IMR-90 (cell line): ENCODE data around the gene TANGO6.

ENCODE experiments used
- MAFK ChIP-seq: IDR thresholded peaks from 2 replicates; pipeline ENCODE4 v1.6.1; 2012; ENCODE audit warnings: low read depth, low read length, improper control_type of control experiment
- POLR2A ChIP-seq: IDR thresholded peaks from 2 replicates; pipeline ENCODE4 v1.6.1; 2012; ENCODE audit warnings: mild to moderate bottlenecking, low read depth, low read length
- TF ChIP-seq, protein P1 (sequence below): conservative IDR thresholded peaks from 2 replicates; pipeline ENCODE4 v1.5.1; 2012; ENCODE audit warnings: mild to moderate bottlenecking, low read depth, low read length, improper control_type of control experiment

DNA sequence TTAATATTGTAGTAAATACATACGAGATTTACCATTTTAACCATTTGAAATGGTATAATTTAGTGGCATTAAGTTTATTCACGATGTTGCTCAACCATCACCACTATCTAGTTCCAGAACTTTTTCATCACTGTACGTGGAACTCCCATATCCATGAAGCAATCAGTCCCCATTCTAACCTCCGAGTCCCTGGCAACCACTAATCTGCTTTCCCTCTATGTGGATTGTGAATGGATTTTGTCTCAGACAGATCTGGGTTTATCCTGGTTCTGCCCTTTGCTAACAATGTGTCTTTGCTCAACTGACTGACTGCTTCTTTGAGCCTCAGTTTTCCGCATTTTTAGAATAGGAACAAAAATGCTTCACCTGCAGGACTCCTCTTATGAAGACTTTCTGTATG is 51.4 kb downstream of the TANGO6 start:
- TF ChIP-seq MAFK (no peak), POLR2A (no peak)
- TF ChIP-seq, protein P1, sequence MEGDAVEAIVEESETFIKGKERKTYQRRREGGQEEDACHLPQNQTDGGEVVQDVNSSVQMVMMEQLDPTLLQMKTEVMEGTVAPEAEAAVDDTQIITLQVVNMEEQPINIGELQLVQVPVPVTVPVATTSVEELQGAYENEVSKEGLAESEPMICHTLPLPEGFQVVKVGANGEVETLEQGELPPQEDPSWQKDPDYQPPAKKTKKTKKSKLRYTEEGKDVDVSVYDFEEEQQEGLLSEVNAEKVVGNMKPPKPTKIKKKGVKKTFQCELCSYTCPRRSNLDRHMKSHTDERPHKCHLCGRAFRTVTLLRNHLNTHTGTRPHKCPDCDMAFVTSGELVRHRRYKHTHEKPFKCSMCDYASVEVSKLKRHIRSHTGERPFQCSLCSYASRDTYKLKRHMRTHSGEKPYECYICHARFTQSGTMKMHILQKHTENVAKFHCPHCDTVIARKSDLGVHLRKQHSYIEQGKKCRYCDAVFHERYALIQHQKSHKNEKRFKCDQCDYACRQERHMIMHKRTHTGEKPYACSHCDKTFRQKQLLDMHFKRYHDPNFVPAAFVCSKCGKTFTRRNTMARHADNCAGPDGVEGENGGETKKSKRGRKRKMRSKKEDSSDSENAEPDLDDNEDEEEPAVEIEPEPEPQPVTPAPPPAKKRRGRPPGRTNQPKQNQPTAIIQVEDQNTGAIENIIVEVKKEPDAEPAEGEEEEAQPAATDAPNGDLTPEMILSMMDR: no peak
